Measurements from ENCODE around the gene TMEM163.

TMEM163 gene

GRCh38 chr2:134690629-134691215 is 28.1 kb downstream of the TMEM163 start:
- DNase-seq, result no peak

DNA sequence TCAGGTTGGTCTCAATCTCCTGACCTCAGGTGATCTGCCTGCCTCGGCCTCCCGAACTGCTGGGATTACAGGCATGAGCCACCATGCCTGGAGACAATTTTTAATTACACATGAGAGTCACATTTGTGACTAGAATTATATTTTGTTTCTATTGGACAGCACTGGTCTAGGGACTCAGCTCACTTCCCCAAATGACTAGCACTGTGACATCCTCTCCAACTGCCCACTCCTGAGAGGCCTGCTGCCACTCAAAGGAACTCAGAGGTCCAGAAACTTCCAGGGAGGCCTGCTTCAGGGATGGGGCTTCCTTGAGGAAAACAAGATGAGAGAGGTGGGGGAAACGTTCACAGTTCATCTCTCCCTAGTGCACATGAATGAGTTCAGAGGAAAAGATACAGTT is 29.5 kb downstream of the TMEM163 start:
- no peak for DNase-seq

DNA sequence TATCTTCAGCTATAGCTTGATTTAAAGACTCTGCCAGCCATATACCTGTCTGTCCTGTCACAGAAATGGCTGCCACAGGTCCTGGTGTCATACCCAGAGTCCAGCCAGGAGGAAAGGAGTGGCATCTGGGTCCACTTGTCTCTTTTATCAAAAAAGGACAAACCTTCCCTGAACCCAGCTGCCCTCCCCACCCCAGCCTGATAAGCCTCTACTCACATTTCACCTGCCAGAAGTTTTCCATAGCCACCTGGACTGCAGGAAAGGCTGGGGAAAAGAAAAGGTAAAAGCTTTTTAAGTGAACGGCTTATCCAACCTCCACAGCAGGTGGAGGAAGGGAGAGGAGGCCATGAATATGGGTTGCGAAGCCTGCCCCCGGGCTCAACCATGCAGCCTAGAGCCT is 32.8 kb downstream of the TMEM163 start:
- DNase-seq, result no peak

- DNase-seq, result peak; percentile 82
Observed at GRCh38 chr2:134683561-134684112, 35.2 kb downstream of the TMEM163 start.

- DNase-seq, result no peak
Observed at GRCh38 chr2:134682726-134683125, 36.1 kb downstream of the TMEM163 start.

DNA sequence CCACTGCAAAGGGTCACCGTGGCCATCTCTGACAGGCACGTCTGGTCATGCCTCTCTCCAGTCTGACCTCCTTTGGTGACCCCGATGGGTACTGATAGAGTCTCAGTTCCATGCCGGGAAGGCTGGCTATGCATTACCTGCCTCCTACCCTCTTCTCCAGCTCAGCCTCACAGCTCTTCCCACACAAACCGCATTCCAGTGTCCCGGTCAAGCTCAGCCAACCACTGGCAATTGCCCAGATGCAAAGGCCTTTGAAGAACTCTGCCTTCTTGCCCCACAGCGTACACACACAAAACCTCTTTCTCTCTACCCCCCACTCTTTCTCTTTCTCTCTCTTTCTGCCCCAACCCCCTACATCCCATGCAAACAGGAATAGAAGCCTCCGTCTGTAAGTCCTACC is 37.6 kb downstream of the TMEM163 start:
- DNase-seq, result no peak

DNA sequence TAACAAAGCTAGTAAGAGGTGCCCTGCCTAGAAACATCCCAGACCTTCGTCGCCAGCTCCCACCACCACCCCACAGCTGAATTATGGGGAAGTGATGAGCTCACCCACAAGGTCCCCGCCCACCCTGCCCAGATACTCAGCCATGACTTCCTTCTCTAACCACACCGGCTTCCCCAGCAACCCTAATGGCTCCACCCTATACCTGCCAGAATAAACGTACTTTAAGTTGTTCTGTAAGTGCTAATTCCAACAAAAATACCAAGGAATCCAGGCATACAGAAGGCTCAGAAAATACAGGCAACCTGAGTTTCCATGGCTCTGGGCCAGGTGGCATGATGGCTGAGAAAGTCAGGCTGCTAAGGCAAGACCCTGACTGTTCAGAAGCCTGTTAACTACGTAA is 39.1 kb downstream of the TMEM163 start:
- no peak for DNase-seq

DNA sequence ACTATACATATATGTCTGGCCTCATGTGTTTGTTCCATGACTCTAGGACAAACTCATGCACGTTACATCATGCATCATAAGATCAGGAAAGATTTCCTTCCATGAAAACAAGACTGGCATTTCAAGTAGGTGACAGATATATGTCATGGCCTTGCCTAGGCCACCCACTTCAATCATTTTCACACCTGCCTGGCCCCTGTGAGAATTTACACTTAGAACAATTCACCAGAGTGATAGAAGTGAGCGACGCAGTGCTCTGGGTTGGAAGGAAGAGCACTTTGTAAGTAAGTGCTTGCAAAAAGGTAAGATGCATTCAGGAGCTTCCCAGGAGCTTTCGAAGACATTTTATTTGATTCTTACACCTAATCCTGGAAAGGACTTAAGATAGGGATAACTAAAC is 39.5 kb downstream of the TMEM163 start:
- DNase-seq, result no peak

DNA sequence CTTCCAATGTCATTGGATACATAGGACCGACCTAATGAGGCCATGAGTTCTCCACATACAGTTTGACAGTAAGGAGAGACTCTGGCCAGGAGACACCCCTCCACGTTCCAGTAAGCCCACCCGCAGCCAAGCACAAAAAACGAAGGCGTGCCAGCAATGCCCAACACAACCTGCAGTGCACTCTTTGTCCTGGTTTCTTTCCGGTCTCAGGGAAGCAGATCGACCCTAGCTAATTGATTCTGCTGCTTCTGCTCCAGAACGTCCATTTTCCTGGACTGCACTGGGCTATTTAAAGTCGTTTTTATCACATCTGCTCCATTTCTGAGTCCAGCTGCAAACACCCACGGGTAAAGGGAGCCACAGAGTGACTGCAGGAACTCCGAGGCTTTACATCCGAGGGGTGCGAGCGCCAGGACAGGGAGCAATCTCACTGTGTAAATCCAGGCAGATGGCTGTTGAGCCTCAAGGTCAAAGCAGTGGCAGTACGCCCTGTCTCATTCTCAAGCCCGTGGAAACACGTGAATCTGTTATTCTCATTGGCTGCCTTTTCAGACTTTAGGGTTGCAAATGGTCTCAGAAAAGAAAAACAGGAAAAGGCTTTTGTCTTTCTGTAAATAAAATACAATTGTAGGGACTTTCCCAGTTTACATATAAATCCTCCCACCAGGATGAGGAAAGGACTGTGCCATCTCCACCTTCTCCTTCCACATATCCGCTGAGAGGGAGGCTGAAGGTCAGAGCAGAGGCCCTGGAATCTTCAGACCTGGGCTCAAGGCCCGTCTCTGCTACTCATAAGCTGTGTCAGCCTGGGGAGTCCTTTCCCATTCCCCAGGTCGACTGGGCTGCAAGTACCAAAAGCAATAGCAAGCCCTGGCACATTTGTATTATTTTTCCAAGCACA is 40.7 kb downstream of the TMEM163 start:
- no peak for DNase-seq

DNA sequence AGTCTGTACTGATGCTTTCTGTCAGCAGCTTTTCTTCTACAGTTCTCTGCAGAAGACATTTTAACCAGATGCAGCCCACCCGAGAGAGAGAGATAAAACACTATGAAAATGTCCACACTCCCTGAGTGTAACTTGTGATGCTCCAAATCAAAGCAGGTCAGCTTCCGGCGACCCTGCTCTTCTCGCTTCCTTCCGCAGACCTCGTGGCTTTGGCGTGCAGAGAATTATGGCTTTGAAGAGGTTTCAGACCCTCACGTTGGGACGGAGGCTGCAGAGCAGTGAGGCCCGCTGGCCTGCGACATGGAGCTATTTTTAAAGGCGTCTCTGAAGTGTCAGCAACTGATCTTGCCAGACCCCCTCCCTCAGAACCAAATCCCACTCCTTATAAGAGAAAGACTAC is 41.8 kb downstream of the TMEM163 start:
- no peak for DNase-seq

- no peak for DNase-seq
Observed at GRCh38 chr2:134675314-134675713, 43.5 kb downstream of the TMEM163 start.

GRCh38 chr2:134674687-134675086 is 44.1 kb downstream of the TMEM163 start:
- no peak for DNase-seq

DNA sequence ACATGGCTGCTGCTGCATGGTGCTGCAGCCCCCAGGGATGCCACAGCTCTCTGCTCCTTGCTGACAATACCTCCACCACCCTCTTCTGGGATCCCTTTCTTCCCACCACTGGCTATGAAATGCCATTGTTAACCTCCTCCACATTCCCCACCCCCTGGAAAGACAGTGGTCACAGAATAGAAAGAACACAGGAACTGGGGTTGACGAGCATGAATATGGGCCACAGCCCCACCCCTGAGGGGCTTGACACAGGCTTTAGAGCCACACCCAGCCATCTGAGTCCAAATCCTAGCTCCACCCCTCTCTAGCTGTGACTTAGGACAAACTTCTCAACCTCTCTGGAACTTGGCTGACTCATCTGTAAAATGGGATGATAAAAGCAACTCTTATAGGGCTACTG is 47.3 kb downstream of the TMEM163 start:
- no peak for DNase-seq

- DNase-seq, result no peak
Observed at GRCh38 chr2:134670955-134671354, 47.8 kb downstream of the TMEM163 start.

- DNase-seq, result peak; percentile 40
Observed at GRCh38 chr2:134669731-134670669, 48.8 kb downstream of the TMEM163 start.

GRCh38 chr2:134668821-134669220 is 50.0 kb downstream of the TMEM163 start:
- peak; percentile 74 for DNase-seq

- no peak for DNase-seq
Observed at GRCh38 chr2:134667541-134667940, 51.3 kb downstream of the TMEM163 start.

GRCh38 chr2:134667081-134667480 is 51.7 kb downstream of the TMEM163 start:
- DNase-seq, result no peak

DNA sequence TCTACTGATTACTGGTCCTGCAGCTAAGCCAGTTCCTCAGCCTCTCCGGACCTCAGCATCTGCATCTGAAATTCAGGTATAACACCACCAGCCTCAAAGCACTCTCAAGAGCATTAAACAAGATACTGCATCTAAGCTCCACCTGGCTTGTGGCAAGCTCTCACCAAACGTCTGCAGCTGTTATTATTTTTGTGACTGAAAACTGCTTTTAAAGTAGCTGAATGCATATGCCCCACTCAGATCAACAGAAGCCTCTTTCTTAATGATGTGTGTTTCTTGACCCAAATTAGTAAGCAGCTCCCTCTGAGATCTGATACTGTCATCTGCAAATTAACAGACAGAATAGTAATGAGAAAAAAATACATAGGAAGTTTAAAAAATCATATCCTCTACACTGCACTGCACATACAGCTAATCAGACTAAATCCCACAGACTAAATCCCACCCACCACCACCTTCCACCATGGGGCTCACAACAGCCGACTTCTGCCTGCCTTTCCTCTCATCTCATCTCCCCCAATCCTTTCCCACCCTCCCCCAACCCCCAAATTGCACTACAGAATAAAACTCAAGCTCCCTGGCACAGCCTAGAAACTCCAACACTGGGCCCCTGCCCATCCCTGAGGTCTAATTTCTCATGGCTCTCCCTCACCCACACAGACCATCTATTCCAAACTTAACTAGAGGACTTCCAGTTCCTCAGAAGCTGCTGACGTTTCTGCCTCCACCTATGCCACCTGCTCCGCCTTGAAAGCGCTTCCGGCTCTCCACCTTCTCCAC is 52.9 kb downstream of the TMEM163 start:
- DNase-seq, result no peak

GRCh38 chr2:134663451-134664450 is 55.0 kb downstream of the TMEM163 start:
- DNase-seq, result no peak

DNA sequence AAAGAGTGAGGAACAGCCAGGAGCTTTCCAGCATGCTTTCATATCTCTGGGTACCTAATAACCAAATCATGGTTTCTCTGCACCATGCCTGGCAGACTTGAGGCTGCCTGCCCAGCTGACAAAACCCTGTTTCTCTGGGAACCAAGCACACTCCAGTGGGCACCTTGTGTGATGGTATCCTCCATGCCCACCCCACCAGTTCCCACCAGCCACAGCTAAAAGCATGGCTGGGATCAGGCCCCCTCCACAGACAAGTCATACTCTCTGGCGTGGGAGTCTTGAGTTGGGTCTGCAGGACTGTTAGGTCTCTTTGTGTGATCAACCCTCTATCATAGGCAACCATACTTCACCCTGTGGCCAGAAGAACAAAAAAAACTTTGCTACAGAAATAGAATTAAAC is 56.0 kb downstream of the TMEM163 start:
- DNase-seq, result no peak
